Heart right ventricle (tissue), 16 donors: ENCODE measurements around the gene AFF2. TPM values are rescaled to one million over a fixed set of nuclear protein-coding genes. Genes with fewer than 3 reads are reported as not detected.

Source experiments
- ATAC-seq, 8 donors: fragments of 200-7000 bp; cut with Tn5 transposase; one replicate each; pipeline ENCODE4 v1.9.1; 2020; ENCODE audit warnings: mild to moderate bottlenecking in 8 of 8, moderate library complexity in 8 of 8, moderate number of reproducible peaks in 1 of 8
- DNase-seq, 2 donors: peaks; one replicate each; pipeline ENCODE4 v3.0.0-alpha.2; 2020
- H3K27ac ChIP-seq, 10 donors: fragments of 200-600 bp; sonication (generic) in 2 of 10; one replicate each; pipeline versions ENCODE4 v1.5.0 to v1.8.0; 2020 to 2022; ENCODE audit warnings: mild to moderate bottlenecking in 3 of 10
- H3K27me3 ChIP-seq, 7 donors: fragments of 200-600 bp; one replicate each; pipeline ENCODE4 v1.8.0; 2021 to 2022; ENCODE audit warnings: mild to moderate bottlenecking in 2 of 7
- H3K36me3 ChIP-seq, 9 donors: fragments of 200-600 bp; sonication (generic) in 1 of 9; one replicate each; pipeline versions ENCODE4 v1.5.0 to v1.8.0; 2020 to 2022; ENCODE audit warnings: mild to moderate bottlenecking in 2 of 9
- H3K4me1 ChIP-seq, 9 donors: fragments of 200-600 bp; sonication (generic) in 1 of 9; one replicate each; pipeline versions ENCODE4 v1.5.0 to v1.8.0; 2020 to 2022; ENCODE audit warnings: mild to moderate bottlenecking in 4 of 9
- H3K4me3 ChIP-seq, 10 donors: fragments of 200-600 bp; sonication (generic) in 2 of 10; one replicate each; pipeline versions ENCODE4 v1.5.0 to v1.8.0; 2020 to 2022; ENCODE audit warnings: mild to moderate bottlenecking in 7 of 10, moderate library complexity in 2 of 10
- H3K9me3 ChIP-seq, 11 donors: fragments of 200-600 bp in 10 of 11; sonication (generic) in 2 of 11; one replicate each; pipeline versions ENCODE4 v1.5.0 to v1.8.0; 2013 to 2022; ENCODE audit warnings: mild to moderate bottlenecking in 2 of 11, control low read depth in 1 of 11, moderate library complexity in 1 of 11
- CTCF ChIP-seq, 9 donors: fragments of 200-600 bp; sonication (generic) in 2 of 9; IDR thresholded peaks; one replicate each; pipeline versions ENCODE4 v1.5.0 to v1.8.0; 2021 to 2022; ENCODE audit warnings: antibody characterized with exemption in 9 of 9, mild to moderate bottlenecking in 5 of 9, moderate library complexity in 1 of 9
- WGBS, 2 donors: extraction: QIAGEN DNeasy Blood & Tissue Kit; methylation state at CpG; one replicate each; pipeline ENCODE4 v1.1.7; 2013; ENCODE audit warnings: inconsistent platforms in 1 of 2; 5-methylcytosine and 5-hydroxymethylcytosine counted together
- intact Hi-C, 10 donors: fragments of 100-400 bp; cut with DNase I; formaldehyde crosslinking; loops; one replicate each; pipeline versions ENCODE4 v1.11.1 to v1.14.2; 2022
- polyA plus RNA-seq, 2 donors: library from polyadenylated mRNA; stranded (reverse); fragments of 200-250 nt; gene quantifications; one replicate each; pipeline ENCODE4 v1.2.3, GENCODE V29; 2013
- total RNA-seq, 10 donors: library from RNA; stranded (reverse); fragmentation: NEBNext Ultra II Directional in 3 of 10; extraction: Animal tissue kit (Norgen Biotek cat#: 25700) in 3 of 10; gene quantifications; one replicate each; pipeline versions ENCODE4 v1.2.1 to v1.2.4, GENCODE V29; 2021 to 2023
- donor health status: Arrhythmogenic right ventricular cardiomyopathy.
- donor health status: ischemic (EF 13 %, LVEDD 7.1; RV severe dilation, severe dysfunction).
- donor health status: healthy with polysubstance abuse.
- donor health status: DM: no; HTN: yes; CAD: no.
- donor health status: DM: no; HTN: no; CAD: no.
- donor health status: ischemic (EF 25% LVEDD 6.9; RV normal size, moderate dysfunction).
- donor health status: ischemic (EF 25% LVEDD 5.7; RV mildly dilated, moderate dysfunction).
- donor health status: healthy.
- donor health status: DM: yes; HTN: yes; CAD: no.
- donor health status: Ischemic cardiomyopathy.
- donor health status: ischemic (EF 35%, LVEDD 5.7; RV mildly dilated, moderate dysfunction).
- donor health status: nonischemic (EF 11% LVEDD 7.7; RV severe dilation, severe dysfunction).
- donor health status: DM: yes; HTN: yes; CAD: no.
- donor health status: PGD.
- donor health status: ischemic (EF 29% LVEDD 5.4; RV normal size, mild dysfunction).
- donor health status: nonischemic (EF 23%, LVEDD 6.1; RV moderate dilation, normal function).

The AFF2 gene
- total and polyA plus RNA-seq, 12 donors: 0.01 to 0.59 (median 0.20) TPM; not detected in 2

- DNase-seq (no peak), ATAC-seq (no peak)
- no peak overlapping the region for H3K27ac ChIP-seq
- no peak overlapping the region for H3K4me3 ChIP-seq
- no peaks in the 10 kb centered on the region for H3K4me1 ChIP-seq
- no peak for TF ChIP-seq CTCF (IDR thresholded peaks at IDR 0.05)
- no peaks in the 10 kb centered on the region for H3K27me3 ChIP-seq
- 47 to 48% methylated on average over 6 of the region's 6 CpGs for WGBS, 2 donors
- no peaks in the 10 kb centered on the region for H3K36me3 ChIP-seq
- intact Hi-C loops: no loop called here
- H3K9me3 ChIP-seq: no peaks in the 10 kb centered on the region
Observed at GRCh38 chrX:148808833-148809232, 308.4 kb downstream of the AFF2 start.

- ATAC-seq (no peak), DNase-seq (no peak)
- H3K27ac ChIP-seq: no peak overlapping the region
- no peaks in the 10 kb centered on the region for H3K9me3 ChIP-seq
- TF ChIP-seq CTCF (IDR thresholded peaks at IDR 0.05): no peak
- intact Hi-C loops: no loop called here
- no peak overlapping the region for H3K4me3 ChIP-seq
- H3K27me3 ChIP-seq: peaks cover 0 to 4% (median 0%) of the 10 kb centered on the region in 7 donors
- WGBS, 2 donors: 48 to 57% methylated on average over 5 of the region's 5 CpGs
- H3K36me3 ChIP-seq: no peaks in the 10 kb centered on the region
- H3K4me1 ChIP-seq: no peaks in the 10 kb centered on the region
Observed at GRCh38 chrX:148811236-148811635, 310.8 kb downstream of the AFF2 start.

- intact Hi-C loops: no loop called here
- H3K27me3 ChIP-seq: peaks cover 0 to 4% (median 0%) of the 10 kb centered on the region in 7 donors
- H3K36me3 ChIP-seq: no peaks in the 10 kb centered on the region
- DNase-seq (no peak), ATAC-seq (no peak)
- H3K27ac ChIP-seq: no peak overlapping the region
- H3K9me3 ChIP-seq: no peaks in the 10 kb centered on the region
- TF ChIP-seq CTCF (IDR thresholded peaks at IDR 0.05): no peak
- no peaks in the 10 kb centered on the region for H3K4me1 ChIP-seq
- WGBS, 2 donors: 71 to 87% methylated on average over 1 of the region's 1 CpG
- H3K4me3 ChIP-seq: no peak overlapping the region
Observed at GRCh38 chrX:148813422-148813821, 313.0 kb downstream of the AFF2 start.

- Histone ChIP-seq H3K4me1 (no peaks in the 10 kb centered on the region), H3K27ac (no peak overlapping the region), H3K36me3 (no peaks in the 10 kb centered on the region), H3K4me3 (no peak overlapping the region), H3K27me3 (peaks cover 0 to 4% (median 0%) of the 10 kb centered on the region in 7 donors), H3K9me3 (no peaks in the 10 kb centered on the region)
- intact Hi-C loops: no loop called here
- ATAC-seq (no peak), DNase-seq (no peak)
- 84 to 88% methylated on average over 4 of the region's 4 CpGs for WGBS, 2 donors
- no peak for TF ChIP-seq CTCF (IDR thresholded peaks at IDR 0.05)
Observed at GRCh38 chrX:148813967-148814366, 313.6 kb downstream of the AFF2 start.
